PFSK-1 (cell line): Measurements from ENCODE around the gene SST.

Experiments
- FOXP2 ChIP-seq: optimal IDR thresholded peaks from 2 replicates; pipeline ENCODE3; 2011; ENCODE audit warnings: borderline replicate concordance, control low read depth, inconsistent platforms; ENCODE audit not compliant: insufficient read depth; ENCODE audit errors: extremely low read length, extremely low read depth
- POLR2AphosphoS5 ChIP-seq: IDR thresholded peaks from 2 replicates; pipeline ENCODE4 v1.6.1; 2012; ENCODE audit warnings: low read depth, mild to moderate bottlenecking, control low read depth, low read length, moderate library complexity
- SIN3A ChIP-seq: IDR thresholded peaks from 2 replicates; pipeline ENCODE4 v1.6.1; 2012; ENCODE audit warnings: mild to moderate bottlenecking, low read length, moderate library complexity, borderline replicate concordance; ENCODE audit not compliant: insufficient read depth
- TAF1 ChIP-seq: IDR thresholded peaks from 2 replicates; pipeline ENCODE4 v1.6.1; 2012; ENCODE audit warnings: low read length, control low read depth, borderline replicate concordance; ENCODE audit not compliant: insufficient read depth
- TF ChIP-seq, protein P1 (sequence below), 2 experiments: IDR thresholded peaks; 2 replicates each; pipeline versions ENCODE4 v1.6.1 to v1.8.0; 2011 to 2012; ENCODE audit warnings: low read depth in 2 of 2, low read length in 2 of 2, control low read depth in 1 of 2, inconsistent platforms in 1 of 2, mild to moderate bottlenecking in 1 of 2, moderate library complexity in 1 of 2; ENCODE audit not compliant: insufficient read depth in 1 of 2

Gene SST

DNA sequence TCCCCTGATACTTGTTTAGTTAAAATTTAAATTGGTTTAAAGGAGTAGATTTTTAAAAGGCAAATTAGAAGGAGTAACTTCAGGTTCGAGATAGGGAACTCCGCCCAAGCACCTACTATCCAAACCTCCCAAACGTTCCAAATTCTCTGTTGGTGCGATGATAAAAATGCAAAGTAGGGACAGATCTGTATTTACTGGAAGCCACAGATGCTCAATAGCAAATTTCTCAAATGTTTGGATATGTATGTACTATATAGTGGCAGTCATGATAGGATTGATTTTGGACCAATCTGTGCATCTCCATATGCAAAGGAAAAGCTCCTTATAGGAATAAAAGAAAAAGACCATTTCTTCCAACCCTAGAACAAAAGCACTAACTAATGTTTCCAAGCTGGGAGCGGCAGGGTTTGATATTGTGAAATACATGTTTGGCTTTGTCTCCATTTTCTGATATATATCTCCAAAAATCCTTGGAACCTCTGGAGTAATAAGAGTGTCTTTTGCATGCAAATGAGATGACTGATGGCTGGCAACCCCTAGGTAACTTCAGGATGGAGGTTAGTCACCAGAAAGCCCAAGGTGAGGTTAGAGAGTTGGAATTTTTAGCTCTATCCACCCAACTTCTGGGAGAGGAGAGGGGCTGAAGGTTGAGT is 16.6 kb upstream of the SST start:
- TF ChIP-seq POLR2AphosphoS5 (no peak), FOXP2 (no peak), SIN3A (no peak), TAF1 (no peak)
- TF ChIP-seq, protein P1, sequence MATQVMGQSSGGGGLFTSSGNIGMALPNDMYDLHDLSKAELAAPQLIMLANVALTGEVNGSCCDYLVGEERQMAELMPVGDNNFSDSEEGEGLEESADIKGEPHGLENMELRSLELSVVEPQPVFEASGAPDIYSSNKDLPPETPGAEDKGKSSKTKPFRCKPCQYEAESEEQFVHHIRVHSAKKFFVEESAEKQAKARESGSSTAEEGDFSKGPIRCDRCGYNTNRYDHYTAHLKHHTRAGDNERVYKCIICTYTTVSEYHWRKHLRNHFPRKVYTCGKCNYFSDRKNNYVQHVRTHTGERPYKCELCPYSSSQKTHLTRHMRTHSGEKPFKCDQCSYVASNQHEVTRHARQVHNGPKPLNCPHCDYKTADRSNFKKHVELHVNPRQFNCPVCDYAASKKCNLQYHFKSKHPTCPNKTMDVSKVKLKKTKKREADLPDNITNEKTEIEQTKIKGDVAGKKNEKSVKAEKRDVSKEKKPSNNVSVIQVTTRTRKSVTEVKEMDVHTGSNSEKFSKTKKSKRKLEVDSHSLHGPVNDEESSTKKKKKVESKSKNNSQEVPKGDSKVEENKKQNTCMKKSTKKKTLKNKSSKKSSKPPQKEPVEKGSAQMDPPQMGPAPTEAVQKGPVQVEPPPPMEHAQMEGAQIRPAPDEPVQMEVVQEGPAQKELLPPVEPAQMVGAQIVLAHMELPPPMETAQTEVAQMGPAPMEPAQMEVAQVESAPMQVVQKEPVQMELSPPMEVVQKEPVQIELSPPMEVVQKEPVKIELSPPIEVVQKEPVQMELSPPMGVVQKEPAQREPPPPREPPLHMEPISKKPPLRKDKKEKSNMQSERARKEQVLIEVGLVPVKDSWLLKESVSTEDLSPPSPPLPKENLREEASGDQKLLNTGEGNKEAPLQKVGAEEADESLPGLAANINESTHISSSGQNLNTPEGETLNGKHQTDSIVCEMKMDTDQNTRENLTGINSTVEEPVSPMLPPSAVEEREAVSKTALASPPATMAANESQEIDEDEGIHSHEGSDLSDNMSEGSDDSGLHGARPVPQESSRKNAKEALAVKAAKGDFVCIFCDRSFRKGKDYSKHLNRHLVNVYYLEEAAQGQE (IDR thresholded peaks at IDR 0.05; ENCODE audit: insufficient read depth in 1 of 2, low read depth in 2 of 2, low read length in 2 of 2): no peak

DNA sequence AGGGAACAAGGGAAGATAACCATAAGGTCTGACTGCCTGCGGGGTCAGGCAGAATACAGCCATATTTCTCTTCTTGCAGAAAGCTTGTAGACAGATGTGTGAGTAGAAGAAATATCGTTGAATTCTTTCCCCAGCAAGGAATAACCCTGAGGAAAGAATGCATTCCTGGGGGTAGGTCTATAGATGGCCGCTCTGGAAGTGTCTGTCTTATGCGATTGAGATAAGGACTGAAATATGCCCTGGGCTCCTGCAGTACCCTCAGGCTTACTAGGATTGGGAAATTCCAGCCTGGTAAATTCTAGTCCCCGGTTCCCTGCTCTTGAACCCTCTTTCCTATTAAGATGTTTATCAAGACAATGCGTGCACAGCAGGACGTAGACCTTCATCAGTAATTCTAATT is 15.8 kb upstream of the SST start:
- TF ChIP-seq FOXP2 (no peak), TAF1 (no peak), SIN3A (no peak)

DNA sequence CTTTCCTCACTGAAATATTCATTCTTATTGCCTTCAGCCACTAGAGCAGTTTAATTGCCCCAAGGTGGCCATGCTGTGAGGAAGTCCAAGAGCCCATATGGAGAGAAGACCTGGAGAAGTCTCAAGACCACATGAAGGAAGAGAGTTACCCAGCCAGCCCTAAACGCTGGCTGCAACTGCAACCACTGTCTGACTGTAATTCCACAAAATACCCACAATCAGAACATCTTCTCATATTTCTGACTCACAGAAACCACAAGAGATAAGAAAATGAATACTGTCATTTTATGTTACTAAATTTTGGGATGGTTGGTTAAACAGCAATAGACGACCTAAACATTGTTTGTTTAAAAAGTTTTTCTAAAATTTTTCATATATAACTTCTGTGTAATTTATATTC is 14.7 kb upstream of the SST start:
- TF ChIP-seq, protein P1 (IDR thresholded peaks at IDR 0.05; ENCODE audit: insufficient read depth in 1 of 2, low read depth in 2 of 2, low read length in 2 of 2): no peak
- TF ChIP-seq POLR2AphosphoS5 (no peak), TAF1 (no peak)

DNA sequence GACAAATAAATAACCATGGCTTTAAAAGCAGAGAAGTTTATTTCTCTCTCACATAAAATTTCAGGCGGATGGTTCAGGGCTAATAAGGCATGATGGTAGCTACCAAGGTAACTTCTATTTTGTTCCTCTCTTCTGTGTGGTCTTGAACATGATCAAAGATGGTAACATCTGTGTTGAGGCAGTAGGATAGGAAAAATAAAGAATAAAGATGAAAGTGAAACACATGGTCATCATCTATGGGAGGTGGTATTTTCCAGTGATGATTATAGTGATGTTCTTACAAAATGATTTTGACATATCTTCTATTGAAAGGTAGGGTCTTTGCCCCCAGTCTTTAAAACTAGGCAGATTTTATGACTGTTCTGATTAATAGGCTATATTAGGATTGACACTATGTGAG is 14.2 kb upstream of the SST start:
- TF ChIP-seq SIN3A (no peak), FOXP2 (no peak), POLR2AphosphoS5 (no peak), TAF1 (no peak)
- TF ChIP-seq, protein P1 (IDR thresholded peaks at IDR 0.05; ENCODE audit: insufficient read depth in 1 of 2, low read depth in 2 of 2, low read length in 2 of 2): no peak

DNA sequence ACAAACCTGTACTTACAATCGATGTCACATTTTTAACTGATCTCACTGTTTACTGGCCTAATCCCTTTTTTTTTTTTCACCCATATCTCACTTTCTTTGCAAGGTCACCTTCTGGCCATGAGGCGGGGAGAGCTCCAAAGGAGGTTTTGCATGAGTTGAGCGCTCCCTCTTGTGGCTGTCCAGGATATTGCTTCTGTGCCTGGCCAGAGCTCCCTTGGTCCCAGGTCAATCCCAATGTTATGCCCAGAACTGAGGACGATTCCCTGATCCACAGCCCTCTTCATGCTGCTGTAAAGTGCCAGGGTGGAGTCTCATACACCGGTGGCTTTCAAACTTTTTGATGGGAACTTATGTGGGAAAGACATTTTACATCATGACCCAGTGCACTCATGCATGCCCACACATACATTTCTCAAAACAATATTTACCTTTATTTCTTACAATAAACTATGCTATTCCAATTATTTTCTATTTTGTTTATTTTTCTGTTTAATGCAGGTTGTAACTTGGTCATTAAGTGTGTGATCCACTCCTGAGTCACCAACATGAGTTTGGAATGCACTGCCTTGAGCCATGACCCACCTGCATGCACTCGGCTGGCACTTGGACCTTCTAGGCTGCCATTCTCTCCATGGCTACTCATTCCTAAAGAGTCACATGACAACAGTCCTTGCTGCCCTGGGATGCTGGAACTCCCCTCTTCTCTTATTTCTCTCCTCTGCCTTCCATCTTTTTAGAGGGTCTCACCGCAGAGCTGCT is 9.6 kb upstream of the SST start:
- TF ChIP-seq SIN3A (no peak), FOXP2 (no peak), TAF1 (no peak), POLR2AphosphoS5 (no peak)
- TF ChIP-seq, protein P1 (IDR thresholded peaks at IDR 0.05; ENCODE audit: insufficient read depth in 1 of 2, low read depth in 2 of 2, low read length in 2 of 2): no peak
